ENCODE results near the gene PLOD1. TPM values are rescaled to one million over a fixed set of nuclear protein-coding genes. Genes with fewer than 3 reads are reported as not detected.

Gene PLOD1
- total and polyA plus RNA-seq, 10 of the 15 experiments (the other 5 are each of a cell fraction or from before 2014, with no cell fraction given), result 10.6 to 42.6 (median 29.3) TPM

GRCh38 chr1:12021616-12022015, 87.1 kb downstream of the PLOD1 start:
- ATAC-seq (no peak), FAIRE-seq (no peak), DNase-seq (ENCODE audit: low read depth, low spot score) (no peak)
- POLR2A ChIA-PET, result interaction anchor here (3.6 kb wide), 1 partner anchor 23 kb away, joined by 33 read pairs; no protein-coding TSS in a partner anchor
- Histone ChIP-seq H3K4me1 (ENCODE audit: control insufficient read depth, insufficient read depth, low read length) (peaks cover 4% of the 10 kb centered on the region; the same call in 1 of the 2 replicates), H3K27me3 (replicated peaks in 1 of 2; ENCODE audit: control insufficient read depth in 2 of 2, insufficient read depth in 2 of 2, low read length in 1 of 2) (no peaks in the 10 kb centered on the region), H3K27ac (ENCODE audit: control insufficient read depth, insufficient read depth) (no peak overlapping the region), H3K36me3 (ENCODE audit: control insufficient read depth in 2 of 2, insufficient read depth in 2 of 2, low read length in 1 of 2) (peaks cover 9 to 28% of the 10 kb centered on the region in 2 experiments), H3K9me3 (replicated peaks; ENCODE audit: control insufficient read depth, insufficient read depth, low read length) (no peaks in the 10 kb centered on the region), H3K4me3 (no peak overlapping the region), H3K4me2 (ENCODE audit: control insufficient read depth, insufficient read depth) (peak overlapping the region; percentile 4), H3K79me2 (ENCODE audit: control insufficient read depth, insufficient read depth, low read length) (peaks cover 29% of the 10 kb centered on the region), H3K9ac (ENCODE audit: control insufficient read depth, insufficient read depth, low read length) (no peak overlapping the region), H2AFZ (ENCODE audit: control insufficient read depth, low read depth, low read length) (no peak overlapping the region), H4K20me1 (ENCODE audit: control insufficient read depth, insufficient read depth) (no peaks in the 10 kb centered on the region; the same call in 1 of the 2 replicates)
- CTCF ChIA-PET, result interaction anchor here (3.0 to 5.8 kb wide), 3 partner anchors 10 to 58 kb away, joined by 26 to 46 read pairs (median 37); no protein-coding TSS in a partner anchor
- TSS peak; percentile 62 for BruUV-seq (replicated peaks)
- RAD21 ChIA-PET (ENCODE audit: unreplicated experiment), result no interaction called here
- intact Hi-C loops (cut with micrococcal nuclease; ENCODE audit: unreplicated experiment), result no loop called here
- SMC1A ChIA-PET (ENCODE audit: uncharacterized antibody, unreplicated experiment), result interaction anchor here (5.0 kb wide), 1 partner anchor 18 kb away, joined by 36 read pairs; no protein-coding TSS in a partner anchor
- 92% methylated on average over 9 of the region's 9 CpGs for WGBS (ENCODE audit: insufficient coverage, insufficient replicate concordance, low lambda C conversion rate, missing lambda C conversion rate)
- in situ Hi-C loops (cut with MboI), result no loop called here
- TF ChIP-seq NFYA (IDR thresholded peaks at IDR 0.05; ENCODE audit: borderline replicate concordance, low read depth, low read length) (no peak), ESRRA (IDR thresholded peaks at IDR 0.05; ENCODE audit: low read length) (no peak), WRNIP1 (IDR thresholded peaks at IDR 0.05; ENCODE audit: borderline replicate concordance, low read depth, low read length) (no peak), POU2F2 (IDR thresholded peaks at IDR 0.05; ENCODE audit: borderline replicate concordance, low read depth, low read length) (no peak), BHLHE40 (IDR thresholded peaks at IDR 0.05; ENCODE audit: borderline replicate concordance in 1 of 2, low read depth in 2 of 2, low read length in 1 of 2) (no peak), HCFC1 (IDR thresholded peaks at IDR 0.05; ENCODE audit: low read length) (no peak), SIN3A (IDR thresholded peaks at IDR 0.05; ENCODE audit: low read depth, low read length) (no peak), KLF5 (IDR thresholded peaks at IDR 0.05; ENCODE audit: partially characterized antibody) (no peak), HDGF (IDR thresholded peaks at IDR 0.05) (no peak), REST (IDR thresholded peaks at IDR 0.05; ENCODE audit: low read depth, low read length) (no peak), ZNF622 (IDR thresholded peaks at IDR 0.05) (no peak), NKRF (conservative IDR thresholded peaks at IDR 0.05) (no peak), JUNB (IDR thresholded peaks at IDR 0.05) (no peak), SP1 (IDR thresholded peaks at IDR 0.05; ENCODE audit: low read depth, low read length) (no peak), TAF1 (IDR thresholded peaks at IDR 0.05; ENCODE audit: borderline replicate concordance, low read depth, low read length) (no peak)
- TF ChIP-seq, protein P1, sequence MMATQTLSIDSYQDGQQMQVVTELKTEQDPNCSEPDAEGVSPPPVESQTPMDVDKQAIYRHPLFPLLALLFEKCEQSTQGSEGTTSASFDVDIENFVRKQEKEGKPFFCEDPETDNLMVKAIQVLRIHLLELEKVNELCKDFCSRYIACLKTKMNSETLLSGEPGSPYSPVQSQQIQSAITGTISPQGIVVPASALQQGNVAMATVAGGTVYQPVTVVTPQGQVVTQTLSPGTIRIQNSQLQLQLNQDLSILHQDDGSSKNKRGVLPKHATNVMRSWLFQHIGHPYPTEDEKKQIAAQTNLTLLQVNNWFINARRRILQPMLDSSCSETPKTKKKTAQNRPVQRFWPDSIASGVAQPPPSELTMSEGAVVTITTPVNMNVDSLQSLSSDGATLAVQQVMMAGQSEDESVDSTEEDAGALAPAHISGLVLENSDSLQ (IDR thresholded peaks at IDR 0.05), result no peak
- TF ChIP-seq, protein P2, sequence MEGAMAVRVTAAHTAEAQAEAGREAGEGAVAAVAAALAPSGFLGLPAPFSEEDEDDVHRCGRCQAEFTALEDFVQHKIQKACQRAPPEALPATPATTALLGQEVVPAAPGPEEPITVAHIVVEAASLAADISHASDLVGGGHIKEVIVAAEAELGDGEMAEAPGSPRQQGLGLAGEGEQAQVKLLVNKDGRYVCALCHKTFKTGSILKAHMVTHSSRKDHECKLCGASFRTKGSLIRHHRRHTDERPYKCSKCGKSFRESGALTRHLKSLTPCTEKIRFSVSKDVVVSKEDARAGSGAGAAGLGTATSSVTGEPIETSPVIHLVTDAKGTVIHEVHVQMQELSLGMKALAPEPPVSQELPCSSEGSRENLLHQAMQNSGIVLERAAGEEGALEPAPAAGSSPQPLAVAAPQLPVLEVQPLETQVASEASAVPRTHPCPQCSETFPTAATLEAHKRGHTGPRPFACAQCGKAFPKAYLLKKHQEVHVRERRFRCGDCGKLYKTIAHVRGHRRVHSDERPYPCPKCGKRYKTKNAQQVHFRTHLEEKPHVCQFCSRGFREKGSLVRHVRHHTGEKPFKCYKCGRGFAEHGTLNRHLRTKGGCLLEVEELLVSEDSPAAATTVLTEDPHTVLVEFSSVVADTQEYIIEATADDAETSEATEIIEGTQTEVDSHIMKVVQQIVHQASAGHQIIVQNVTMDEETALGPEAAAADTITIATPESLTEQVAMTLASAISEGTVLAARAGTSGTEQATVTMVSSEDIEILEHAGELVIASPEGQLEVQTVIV (IDR thresholded peaks at IDR 0.05; ENCODE audit: borderline replicate concordance, partially characterized antibody), result no peak

Measured in GM12878 (cell line).